Urothelium cell line (cell line): Measurements from ENCODE around the gene TTC39C.
A peak's percentile ranks its signal among the peaks of the same experiment; 100 is the strongest.
"Not testable (repeated sequence)": the region's sequence is repeated elsewhere in the genome, so short reads cannot be mapped to it uniquely, and the experiment has no call there.

Experiments
- DNase-seq: peaks from one replicate; pipeline ENCODE4 v3.0.0; 2011; ENCODE audit warnings: low spot score, mixed read lengths
- FAIRE-seq: peaks from 2 replicates; lab custom pipeline; 2011; peaks lifted over from hg19 to GRCh38; lab: Jason Lieb, UNC

The TTC39C gene

GRCh38 chr18:24014986-24015638 is 558 bp downstream of the TTC39C start:
- DNase-seq (peak; percentile 14), FAIRE-seq (no peak)

- DNase-seq (no peak), FAIRE-seq (no peak)
Measured at GRCh38 chr18:24015639-24016631, 1.4 kb downstream of the TTC39C start.

GRCh38 chr18:24016643-24017042 is 2.1 kb downstream of the TTC39C start:
- DNase-seq (no peak), FAIRE-seq (no peak)

GRCh38 chr18:24018299-24018886 is 3.8 kb downstream of the TTC39C start:
- no peak for FAIRE-seq
- DNase-seq, result no peak

- DNase-seq (no peak), FAIRE-seq (no peak)
Measured at GRCh38 chr18:24019641-24020331, 5.2 kb downstream of the TTC39C start.

- FAIRE-seq, result no peak
- DNase-seq, result no peak
Measured at GRCh38 chr18:24021505-24021904, 7.0 kb downstream of the TTC39C start.

- FAIRE-seq, result no peak
- DNase-seq, result peak; percentile 9
Measured at GRCh38 chr18:24022161-24022560, 7.6 kb downstream of the TTC39C start.

GRCh38 chr18:24023185-24023814 is 8.7 kb downstream of the TTC39C start:
- no peak for DNase-seq
- FAIRE-seq, result no peak

- DNase-seq (no peak), FAIRE-seq (no peak)
Measured at GRCh38 chr18:24024425-24024824, 9.9 kb downstream of the TTC39C start.

- DNase-seq, result no peak
- FAIRE-seq, result no peak
Measured at GRCh38 chr18:24026457-24026856, 11.9 kb downstream of the TTC39C start.

- no peak for FAIRE-seq
- DNase-seq, result peak; percentile 6
Measured at GRCh38 chr18:24027156-24027827, 12.7 kb downstream of the TTC39C start.

GRCh38 chr18:24028946-24029345 is 14.4 kb downstream of the TTC39C start:
- DNase-seq, FAIRE-seq: not testable (repeated sequence)

GRCh38 chr18:24031318-24031717 is 16.8 kb downstream of the TTC39C start:
- DNase-seq (no peak), FAIRE-seq (no peak)

GRCh38 chr18:24031916-24032315 is 17.4 kb downstream of the TTC39C start:
- no peak for FAIRE-seq
- DNase-seq, result no peak

- FAIRE-seq, result no peak
Measured at GRCh38 chr18:24033641-24034412, 19.3 kb downstream of the TTC39C start.

GRCh38 chr18:24035316-24035715 is 20.8 kb downstream of the TTC39C start:
- no peak for FAIRE-seq
- DNase-seq, result no peak

More at GRCh38 chr18:24033641-24034412, 19.3 kb downstream of the TTC39C start:
- no peak for DNase-seq

- FAIRE-seq (no peak), DNase-seq (no peak)
Measured at GRCh38 chr18:24039671-24040070, 25.1 kb downstream of the TTC39C start.

- no peak for FAIRE-seq
Measured at GRCh38 chr18:24041691-24042090, 27.1 kb downstream of the TTC39C start.

GRCh38 chr18:24043403-24043802 is 28.8 kb downstream of the TTC39C start:
- DNase-seq, result no peak
- FAIRE-seq, result no peak

More at GRCh38 chr18:24041691-24042090, 27.1 kb downstream of the TTC39C start:
- no peak for DNase-seq
